ENCODE measurements around the gene PALLD. TPM values are rescaled to one million over a fixed set of nuclear protein-coding genes. Genes with fewer than 3 reads are reported as not detected.

PALLD gene
- total and polyA plus RNA-seq, 2 donors (not counting 3 experiments of a cell fraction or from before 2014, with no cell fraction given): 13.4 to 48.2 TPM

GRCh38 chr4:168643111-168643795, 146.4 kb downstream of the PALLD start:
- Histone ChIP-seq H3K9me1 (replicated peaks; ENCODE audit: control insufficient read depth, extremely low read depth, insufficient read depth, low read length) (no peaks in the 10 kb centered on the region), H4K20me1 (replicated peaks; ENCODE audit: control insufficient read depth, extremely low read depth, insufficient read depth, low read length) (no peaks in the 10 kb centered on the region), H3K4me3 (replicated peaks in 1 of 3; ENCODE audit: insufficient read depth in 1 of 3, low read depth in 1 of 3, low read length in 3 of 3) (no peak overlapping the region), H3K4me1 (ENCODE audit: control insufficient read depth, extremely low read depth, insufficient read depth, low read length) (peaks cover 11% of the 10 kb centered on the region), H2AFZ (ENCODE audit: low read depth, low read length) (peak overlapping the region; percentile 41), H3K27ac (ENCODE audit: insufficient read depth, low read depth, low read length) (no peak overlapping the region), H3K36me3 (ENCODE audit: control insufficient read depth in 2 of 2, extremely low read depth in 1 of 2, insufficient read depth in 2 of 2, low read length in 2 of 2) (no peaks in the 10 kb centered on the region), H3K79me2 (ENCODE audit: control insufficient read depth, insufficient read depth, low read length) (no peaks in the 10 kb centered on the region), H3K9me3 (replicated peaks; ENCODE audit: control insufficient read depth, insufficient read depth, low read length) (no peaks in the 10 kb centered on the region), H3K4me2 (ENCODE audit: insufficient read depth, low read length) (peak overlapping the region; percentile 41), H3K9ac (replicated peaks; ENCODE audit: extremely low read depth, insufficient read depth, low read length) (no peak overlapping the region), H3K27me3 (ENCODE audit: control insufficient read depth in 2 of 2, insufficient read depth in 2 of 2, low read length in 2 of 2) (no peaks in the 10 kb centered on the region)
- no TSS peak for BruUV-seq (replicated peaks)
- ChIA-PET POLR2A (no interaction called here), CTCF (interaction anchor here (1.4 to 3.0 kb wide), 2 partner anchors 12 to 32 kb away, joined by 5 to 9 read pairs; no protein-coding TSS in a partner anchor)
- intact Hi-C loops (cut with micrococcal nuclease) (loop anchor here (1.0 kb wide), 1 partner anchor 10 kb away; no protein-coding TSS in a partner anchor), dilution Hi-C loops (cut with MboI; ENCODE audit: extremely low pct_ligation_motif_present, low sequenced_read_pairs) (no loop called here)
- FAIRE-seq (peak; percentile 65), DNase-seq (ENCODE audit: low read depth, low spot score) (peak; percentile 66)
- TF ChIP-seq POLR2A (IDR thresholded peaks at IDR 0.05; ENCODE audit: low read depth, low read length): no peak
- no peak for TF ChIP-seq EZH2 (IDR thresholded peaks at IDR 0.05; ENCODE audit: borderline replicate concordance, low read depth, low read length, severe bottlenecking)
- no peak for TF ChIP-seq POLR2AphosphoS5 (IDR thresholded peaks at IDR 0.05; ENCODE audit: insufficient read depth, low read depth, low read length)
- TF ChIP-seq MAX (IDR thresholded peaks at IDR 0.05; ENCODE audit: insufficient read depth, insufficient read length): no peak
- TF ChIP-seq FOS (IDR thresholded peaks at IDR 0.05; ENCODE audit: borderline replicate concordance, insufficient read depth, low read length): no peak
- TF ChIP-seq JUN (IDR thresholded peaks at IDR 0.05; ENCODE audit: borderline replicate concordance, insufficient read depth, insufficient read length, low read depth): no peak
- TF ChIP-seq MYC (IDR thresholded peaks at IDR 0.05; ENCODE audit: low read depth, low read length): no peak
- no peak for TF ChIP-seq GATA2 (IDR thresholded peaks at IDR 0.05; ENCODE audit: insufficient read depth, insufficient read length, low read depth, low read length)
- no peak for TF ChIP-seq CTCF (IDR thresholded peaks at IDR 0.05; ENCODE audit: extremely low read depth in 1 of 2, insufficient read depth in 1 of 2, low read depth in 1 of 2, low read length in 2 of 2)

Measured in endothelial cell of umbilical vein (primary cell).